ENCODE results near the gene FLT1.

FLT1 gene

GRCh38 chr13:28458608-28459007, 36.3 kb downstream of the FLT1 start:
- DNase-seq: no peak

- DNase-seq: no peak
Observed at GRCh38 chr13:28458051-28458450, 36.9 kb downstream of the FLT1 start.

- no peak for DNase-seq
Observed at GRCh38 chr13:28457521-28457920, 37.4 kb downstream of the FLT1 start.

- DNase-seq: no peak
Observed at GRCh38 chr13:28455580-28456194, 39.2 kb downstream of the FLT1 start.

- DNase-seq: no peak
Observed at GRCh38 chr13:28452755-28453154, 42.2 kb downstream of the FLT1 start.

- no peak for DNase-seq
Observed at GRCh38 chr13:28451482-28452217, 43.3 kb downstream of the FLT1 start.

- no peak for DNase-seq
Observed at GRCh38 chr13:28449826-28450773, 44.8 kb downstream of the FLT1 start.

- DNase-seq: no peak
Observed at GRCh38 chr13:28448651-28449358, 46.1 kb downstream of the FLT1 start.

GRCh38 chr13:28447989-28448388, 46.9 kb downstream of the FLT1 start:
- no peak for DNase-seq

- no peak for DNase-seq
Observed at GRCh38 chr13:28447206-28447605, 47.7 kb downstream of the FLT1 start.

GRCh38 chr13:28442839-28443238, 52.1 kb downstream of the FLT1 start:
- DNase-seq: no peak

- DNase-seq: no peak
Observed at GRCh38 chr13:28441529-28441928, 53.4 kb downstream of the FLT1 start.

GRCh38 chr13:28440774-28441504, 54.0 kb downstream of the FLT1 start:
- no peak for DNase-seq

- DNase-seq: no peak
Observed at GRCh38 chr13:28438598-28439334, 56.2 kb downstream of the FLT1 start.

- no peak for DNase-seq
Observed at GRCh38 chr13:28438067-28438466, 56.9 kb downstream of the FLT1 start.

- no peak for DNase-seq
Observed at GRCh38 chr13:28435917-28436316, 59.0 kb downstream of the FLT1 start.

- no peak for DNase-seq
Observed at GRCh38 chr13:28434926-28435325, 60.0 kb downstream of the FLT1 start.

- DNase-seq: no peak
Observed at GRCh38 chr13:28432816-28433560, 61.9 kb downstream of the FLT1 start.

- DNase-seq: peak; percentile 86 to 89
Observed at GRCh38 chr13:28429685-28430290, 65.1 kb downstream of the FLT1 start.

GRCh38 chr13:28429096-28429495, 65.8 kb downstream of the FLT1 start:
- DNase-seq: no peak
